K562 treated with DMSO at 1 percent for 12 hours (cell line): ENCODE measurements around the gene MED13. TPM values are rescaled to one million over a fixed set of nuclear protein-coding genes. Genes with fewer than 3 reads are reported as not detected.

Experiments
- total RNA-seq: library from RNA; unstranded; fragments of 300-600 nt; gene quantifications from 2 replicates; pipeline ENCODE4 v1.2.3, GENCODE V29; 2022; ENCODE audit not compliant: insufficient read depth

Gene MED13, protein sequence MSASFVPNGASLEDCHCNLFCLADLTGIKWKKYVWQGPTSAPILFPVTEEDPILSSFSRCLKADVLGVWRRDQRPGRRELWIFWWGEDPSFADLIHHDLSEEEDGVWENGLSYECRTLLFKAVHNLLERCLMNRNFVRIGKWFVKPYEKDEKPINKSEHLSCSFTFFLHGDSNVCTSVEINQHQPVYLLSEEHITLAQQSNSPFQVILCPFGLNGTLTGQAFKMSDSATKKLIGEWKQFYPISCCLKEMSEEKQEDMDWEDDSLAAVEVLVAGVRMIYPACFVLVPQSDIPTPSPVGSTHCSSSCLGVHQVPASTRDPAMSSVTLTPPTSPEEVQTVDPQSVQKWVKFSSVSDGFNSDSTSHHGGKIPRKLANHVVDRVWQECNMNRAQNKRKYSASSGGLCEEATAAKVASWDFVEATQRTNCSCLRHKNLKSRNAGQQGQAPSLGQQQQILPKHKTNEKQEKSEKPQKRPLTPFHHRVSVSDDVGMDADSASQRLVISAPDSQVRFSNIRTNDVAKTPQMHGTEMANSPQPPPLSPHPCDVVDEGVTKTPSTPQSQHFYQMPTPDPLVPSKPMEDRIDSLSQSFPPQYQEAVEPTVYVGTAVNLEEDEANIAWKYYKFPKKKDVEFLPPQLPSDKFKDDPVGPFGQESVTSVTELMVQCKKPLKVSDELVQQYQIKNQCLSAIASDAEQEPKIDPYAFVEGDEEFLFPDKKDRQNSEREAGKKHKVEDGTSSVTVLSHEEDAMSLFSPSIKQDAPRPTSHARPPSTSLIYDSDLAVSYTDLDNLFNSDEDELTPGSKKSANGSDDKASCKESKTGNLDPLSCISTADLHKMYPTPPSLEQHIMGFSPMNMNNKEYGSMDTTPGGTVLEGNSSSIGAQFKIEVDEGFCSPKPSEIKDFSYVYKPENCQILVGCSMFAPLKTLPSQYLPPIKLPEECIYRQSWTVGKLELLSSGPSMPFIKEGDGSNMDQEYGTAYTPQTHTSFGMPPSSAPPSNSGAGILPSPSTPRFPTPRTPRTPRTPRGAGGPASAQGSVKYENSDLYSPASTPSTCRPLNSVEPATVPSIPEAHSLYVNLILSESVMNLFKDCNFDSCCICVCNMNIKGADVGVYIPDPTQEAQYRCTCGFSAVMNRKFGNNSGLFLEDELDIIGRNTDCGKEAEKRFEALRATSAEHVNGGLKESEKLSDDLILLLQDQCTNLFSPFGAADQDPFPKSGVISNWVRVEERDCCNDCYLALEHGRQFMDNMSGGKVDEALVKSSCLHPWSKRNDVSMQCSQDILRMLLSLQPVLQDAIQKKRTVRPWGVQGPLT (N-terminal part only)
- 2.3 and 14.3 TPM in 2 replicates for total RNA-seq

DNA sequence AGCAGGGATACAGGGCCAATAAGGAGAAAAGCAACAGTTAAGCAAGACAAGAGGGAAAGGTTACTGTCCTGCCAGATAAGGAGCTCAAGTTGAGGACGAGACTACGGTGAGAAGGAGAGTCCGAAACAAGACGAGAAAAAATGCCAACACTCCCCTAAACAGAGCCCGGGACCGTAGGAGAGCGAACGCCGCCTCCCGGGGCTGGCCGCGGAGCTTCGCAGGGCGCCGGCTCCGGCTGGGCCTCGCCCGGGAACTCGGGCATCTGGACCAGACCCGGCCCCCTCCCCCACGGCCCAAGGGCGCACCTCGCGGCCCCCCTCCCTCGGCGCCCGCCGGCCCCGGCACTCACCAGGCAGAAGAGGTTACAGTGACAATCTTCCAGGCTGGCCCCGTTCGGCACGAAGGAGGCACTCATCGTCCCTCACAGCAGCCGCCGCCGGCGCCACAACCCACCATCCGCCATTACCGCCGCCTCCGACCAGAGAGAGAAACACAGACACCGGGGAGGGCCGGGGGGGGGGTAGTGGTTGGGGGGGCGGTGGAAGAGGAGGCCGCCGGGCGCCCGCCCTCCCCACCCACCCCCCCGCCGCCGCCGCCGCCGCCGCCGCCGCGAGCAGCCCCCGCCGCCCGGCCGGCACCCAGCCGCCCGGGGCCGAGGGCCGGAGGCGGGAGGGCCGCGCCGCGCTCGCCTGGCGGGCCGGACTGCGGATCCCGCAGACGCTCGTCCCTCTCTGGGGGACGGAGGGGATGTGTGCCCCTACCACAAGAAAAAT is at the start of gene MED13:
MED13 (minus strand) TSS at position 488 of the 773 bp plus-strand sequence; CDS start at position 415, 73 bp downstream.

DNA sequence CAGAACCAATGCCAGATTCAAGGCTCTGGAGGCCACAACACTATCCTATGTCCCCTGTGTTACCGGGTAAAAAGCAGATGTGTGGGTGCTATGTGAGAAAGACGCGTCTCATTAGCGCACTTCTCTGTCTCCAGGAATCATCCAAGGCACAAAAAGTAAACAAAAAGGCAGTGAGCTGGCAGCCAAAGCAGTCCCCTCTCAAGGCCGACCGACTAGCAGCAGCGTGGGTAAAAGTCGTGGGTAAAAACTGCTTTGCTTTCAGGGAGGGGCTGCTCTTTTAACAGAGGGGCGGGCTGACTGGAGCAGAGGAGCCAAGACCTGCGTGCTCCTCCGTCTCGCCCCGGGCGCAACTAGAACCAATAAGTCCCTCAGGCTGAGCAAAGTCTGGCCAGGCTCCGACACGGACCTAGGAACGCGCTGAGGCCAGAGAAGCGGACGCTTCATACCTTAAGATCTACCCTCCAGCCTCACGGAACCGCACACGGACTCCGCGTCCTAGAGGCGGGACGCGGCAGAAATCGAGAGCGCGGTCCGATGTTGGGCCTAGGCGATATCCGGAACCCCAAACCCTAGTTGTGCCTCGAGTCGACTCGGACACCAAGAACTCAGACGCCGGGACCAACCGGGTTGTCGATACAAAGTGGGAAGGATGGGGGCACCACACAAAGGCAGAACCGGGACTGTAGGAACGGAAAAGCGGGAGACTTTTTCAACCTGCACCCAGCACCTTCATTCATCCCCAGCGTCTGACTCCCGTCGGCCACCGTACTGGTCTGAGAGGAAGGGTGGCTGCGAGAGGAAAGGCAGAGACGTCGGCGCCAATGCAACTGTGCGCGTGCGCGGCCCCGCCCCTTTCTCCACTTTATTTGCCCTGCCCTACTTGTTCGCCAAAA is 137.6 kb downstream of the MED13 start, which contains the start of gene INTS2:
INTS2 (minus strand) TSS at position 775 of the 893 bp plus-strand sequence. CDS start 1,338 bp downstream, outside the sequence.

Other genes with a start within 250 kb of the MED13 start
- 1.8 and 8.8 TPM in 2 replicates for gene BRIP1, start 201.8 kb downstream of the MED13 start, total RNA-seq
- 2.5 and 12.0 TPM in 2 replicates for gene INTS2, start 137.3 kb downstream of the MED13 start, total RNA-seq